NOMO-1 (cell line): ENCODE data around the gene KIAA1217.

Experiments used
- DNase-seq, 2 experiments: peaks; one replicate each; lab custom pipeline; 2025; ENCODE audit not compliant: unreplicated experiment in 2 of 2; lab: John Stamatoyannopoulos, UW

Gene KIAA1217

DNA sequence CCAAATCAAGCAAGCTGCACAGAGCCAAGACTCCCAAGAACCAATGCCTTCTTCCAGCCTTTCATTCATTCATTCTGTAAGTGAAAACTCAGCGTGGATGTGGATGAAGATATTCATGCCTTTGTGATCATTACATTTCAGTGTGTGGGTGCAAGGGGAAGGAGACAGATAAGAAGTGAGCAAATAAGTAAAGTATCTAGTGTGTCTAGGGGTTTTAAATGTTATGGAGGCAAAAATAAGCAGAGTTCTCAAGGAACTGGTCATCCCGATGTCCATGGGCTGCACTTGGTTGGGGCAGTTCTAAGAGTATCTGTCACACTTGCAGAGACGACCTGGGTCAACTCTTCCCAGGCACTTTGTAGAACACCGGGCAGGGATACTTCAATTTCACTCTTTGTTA, 149.1 kb downstream of the KIAA1217 start:
- DNase-seq: no peak

- DNase-seq: peak; percentile 1 to 46
Measured at GRCh38 chr10:24360282-24361127, 151.6 kb downstream of the KIAA1217 start.

- peak in 1 of 2 experiments; percentile 21 for DNase-seq
Measured at GRCh38 chr10:24363070-24363469, 154.1 kb downstream of the KIAA1217 start.

- DNase-seq: no peak
Measured at GRCh38 chr10:24367688-24368087, 158.8 kb downstream of the KIAA1217 start.

DNA sequence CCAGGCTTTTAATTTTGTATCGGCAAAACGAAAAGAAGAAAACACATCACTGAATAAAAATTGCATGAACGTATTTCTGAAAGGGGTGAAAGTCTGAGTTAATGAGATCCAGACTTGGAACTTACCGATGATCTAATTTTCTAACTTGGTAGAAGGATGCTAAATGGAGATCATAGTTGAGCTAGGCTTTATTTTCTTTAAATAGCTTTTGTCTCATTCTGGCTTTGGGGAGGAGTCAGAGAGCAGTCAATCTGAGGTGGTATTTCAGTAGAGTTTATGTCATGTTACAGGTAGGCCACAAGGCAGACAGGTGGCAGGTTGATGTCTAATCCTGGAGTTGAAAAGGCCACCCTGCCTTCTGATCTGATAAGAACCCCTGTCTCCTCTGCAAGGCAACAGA, 161.9 kb downstream of the KIAA1217 start:
- no peak for DNase-seq

GRCh38 chr10:24371396-24371795, 162.5 kb downstream of the KIAA1217 start:
- no peak for DNase-seq

DNA sequence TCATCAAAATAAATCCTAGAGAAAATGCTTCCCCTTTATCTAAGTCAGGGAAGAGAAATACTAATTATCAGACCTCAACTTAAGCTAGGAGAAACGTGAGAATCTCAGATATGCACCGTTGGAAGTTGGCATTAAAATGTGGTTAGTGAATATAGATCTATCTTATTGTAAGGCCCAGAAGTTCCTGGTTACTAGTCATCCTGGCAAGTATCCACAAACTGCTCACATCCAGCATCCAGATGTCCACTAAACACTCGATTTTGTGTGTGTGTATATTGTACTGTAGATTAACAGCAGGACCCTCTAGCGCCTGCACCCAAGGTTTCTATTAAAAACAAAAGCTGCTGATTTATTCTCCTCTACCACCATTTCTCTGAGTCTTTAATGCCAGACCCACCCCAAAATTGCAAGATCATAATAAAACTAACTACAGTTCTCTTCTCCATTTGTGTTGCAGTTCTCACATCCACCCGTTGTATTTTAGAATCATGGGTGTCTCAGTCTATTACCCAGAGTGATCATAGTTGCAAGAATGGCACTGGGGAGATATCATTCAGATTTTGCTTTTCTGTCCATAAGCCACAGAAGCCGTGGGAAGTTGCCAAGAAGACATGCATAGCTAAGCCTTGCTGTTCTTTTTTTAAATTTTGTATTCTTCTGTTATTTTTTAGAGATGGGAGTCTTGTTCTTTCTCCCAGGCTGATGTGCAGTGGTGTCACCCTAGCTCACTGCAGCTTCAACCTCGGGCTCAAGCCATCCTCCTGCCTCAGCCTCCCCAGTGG, 165.4 kb downstream of the KIAA1217 start:
- no peak for DNase-seq

DNA sequence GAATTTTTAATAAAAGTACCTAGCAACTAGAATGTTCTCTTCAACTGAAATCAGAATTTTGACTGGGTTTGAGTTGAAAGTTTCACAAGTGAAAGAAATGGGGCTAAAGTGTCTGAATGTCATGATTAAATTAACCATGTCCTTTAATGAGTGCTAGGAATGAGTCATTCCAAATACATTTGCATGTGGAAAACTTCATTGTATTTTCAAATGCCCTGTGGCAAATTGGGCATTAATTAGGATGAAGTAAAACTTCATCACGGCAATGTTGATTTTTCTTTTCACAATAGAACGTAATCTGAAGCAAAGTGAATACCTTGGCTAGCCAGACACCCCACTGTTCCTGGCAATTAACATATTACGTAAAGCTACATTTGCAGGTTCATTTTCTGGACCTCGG, 166.6 kb downstream of the KIAA1217 start:
- no peak for DNase-seq

DNA sequence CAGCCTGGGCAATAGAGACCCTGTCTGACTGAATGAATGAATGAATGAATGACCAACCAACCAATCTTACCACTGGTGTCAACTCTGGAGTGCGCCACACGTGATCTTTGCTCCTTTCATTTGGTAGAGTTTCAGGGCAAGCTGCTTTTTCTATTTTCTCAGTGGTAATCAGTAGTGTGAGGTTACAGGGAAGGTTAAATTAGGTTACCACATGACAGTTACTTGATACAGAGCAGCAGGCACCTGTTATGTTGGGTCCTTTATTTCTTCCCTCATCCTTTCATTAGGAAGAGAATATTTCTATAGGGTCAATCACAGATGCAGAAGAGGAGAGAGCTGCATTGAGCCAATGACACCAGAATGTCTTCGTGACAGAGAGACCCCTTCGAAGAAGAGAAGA, 167.8 kb downstream of the KIAA1217 start:
- no peak for DNase-seq

DNA sequence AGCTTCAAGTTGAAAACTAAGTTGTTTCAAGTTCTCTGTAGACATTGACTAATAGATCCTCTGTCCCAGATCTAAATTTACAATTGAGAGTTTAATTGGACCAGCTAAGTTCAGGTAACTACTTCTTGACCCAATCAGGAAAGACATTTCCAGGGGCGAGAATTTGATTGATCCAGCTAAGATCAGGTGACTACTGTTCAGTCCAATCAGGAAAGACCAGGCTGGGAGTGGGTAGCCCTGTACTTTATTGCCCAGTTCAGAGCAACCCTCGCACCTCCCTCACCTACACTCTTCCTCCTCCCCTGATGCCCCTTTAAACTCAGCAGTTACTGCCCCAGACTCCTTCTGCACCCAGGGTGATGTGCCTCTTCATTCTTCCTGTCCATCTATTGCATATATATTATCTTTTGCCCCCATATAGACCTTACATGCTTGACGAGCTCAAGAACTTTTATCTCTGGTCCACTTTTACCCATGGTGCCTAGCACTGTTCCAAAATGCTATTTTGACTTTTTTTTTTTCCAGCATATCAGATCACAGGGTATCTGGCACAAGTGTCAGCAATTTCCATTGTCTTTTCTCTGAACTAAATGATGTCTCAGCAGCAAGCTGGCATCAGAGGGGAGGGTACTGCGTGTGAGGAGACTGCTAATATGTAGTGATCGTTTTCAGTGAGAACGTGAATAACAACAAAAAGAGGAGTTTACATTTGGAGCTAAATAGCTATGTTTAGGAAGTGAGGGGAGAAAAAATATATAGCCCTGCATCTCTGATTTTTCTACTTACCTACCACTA, 169.4 kb downstream of the KIAA1217 start:
- DNase-seq: no peak

GRCh38 chr10:24381235-24382010, 172.5 kb downstream of the KIAA1217 start:
- DNase-seq: no peak

GRCh38 chr10:24382045-24382444, 173.1 kb downstream of the KIAA1217 start:
- DNase-seq: no peak

DNA sequence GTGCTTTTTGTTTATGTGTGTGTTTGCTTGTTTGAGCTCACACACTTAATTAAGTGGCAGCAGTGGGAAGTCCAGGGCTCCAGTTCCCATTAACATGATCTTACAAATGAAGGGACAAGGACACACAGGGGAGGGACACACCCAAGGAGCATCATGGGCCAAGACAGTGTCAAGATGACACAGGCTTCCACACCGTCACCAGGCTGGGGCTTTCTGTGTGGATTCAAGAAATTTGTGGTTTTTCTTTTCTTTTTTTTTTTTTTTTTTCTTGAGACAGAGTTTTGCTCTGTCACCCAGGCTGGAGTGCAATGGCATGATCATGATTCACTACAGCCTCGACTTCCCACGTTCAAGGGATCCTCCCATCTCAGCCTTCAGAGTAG, 173.6 kb downstream of the KIAA1217 start:
- no peak for DNase-seq

GRCh38 chr10:24382979-24383663, 174.2 kb downstream of the KIAA1217 start:
- DNase-seq: no peak

- peak; percentile 84 to 85 for DNase-seq
Measured at GRCh38 chr10:24383681-24384106, 174.8 kb downstream of the KIAA1217 start.

- no peak for DNase-seq
Measured at GRCh38 chr10:24384954-24385353, 176.0 kb downstream of the KIAA1217 start.

GRCh38 chr10:24385776-24386175, 176.8 kb downstream of the KIAA1217 start:
- no peak for DNase-seq

DNA sequence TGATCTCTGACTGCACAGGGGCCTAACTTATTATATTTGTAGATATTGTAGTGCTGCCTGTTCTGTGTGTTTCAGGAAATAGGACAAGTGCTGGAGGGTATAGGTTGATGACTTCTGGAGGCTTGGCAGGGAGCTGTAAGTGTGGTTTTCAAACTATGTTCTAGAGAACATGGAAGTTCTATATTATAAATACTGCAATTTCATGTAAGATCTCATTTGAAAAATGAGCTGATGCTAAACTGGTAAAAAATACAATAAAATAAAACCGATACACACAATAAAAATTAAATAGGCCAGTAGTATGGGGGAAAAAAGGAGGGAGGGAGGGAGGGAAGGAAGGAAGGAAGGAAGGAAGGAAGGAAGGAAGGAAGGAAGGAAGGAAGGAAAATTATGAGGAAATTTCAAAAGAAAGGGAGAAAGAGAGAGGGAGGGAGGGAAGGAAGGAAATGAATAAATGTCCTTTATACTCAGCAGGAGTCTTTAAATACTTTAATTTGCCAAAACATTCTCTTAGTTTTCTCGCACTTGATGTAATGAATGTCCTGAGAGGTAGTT, 181.3 kb downstream of the KIAA1217 start:
- DNase-seq: no peak

- DNase-seq: no peak
Measured at GRCh38 chr10:24390746-24391145, 181.8 kb downstream of the KIAA1217 start.
